Measurements from ENCODE around the gene SCPEP1. TPM values are rescaled to one million over a fixed set of nuclear protein-coding genes. Genes with fewer than 3 reads are reported as not detected.

The SCPEP1 gene
- total RNA-seq, 3 donors from 2014 or later (not counting 1 experiment from before 2014, with no cell fraction given): 28.7 to 37.2 (median 35.3) TPM

- no peaks in the 10 kb centered on the region for H3K4me1 ChIP-seq (ENCODE audit: control insufficient read depth, insufficient read depth, low read length)
- intact Hi-C loops (cut with micrococcal nuclease): no loop called here
- peaks cover 29% of the 10 kb centered on the region for H3K36me3 ChIP-seq (ENCODE audit: control insufficient read depth, insufficient read depth, low read length)
- Mint-ChIP-seq H3K9me3 (no peaks in the 10 kb centered on the region), H3K36me3 (peaks cover 13% of the 10 kb centered on the region), H3K4me3 (no peak overlapping the region), H3K27me3 (ENCODE audit: low read depth in 2 of 2) (no peaks in the 10 kb centered on the region), H3K4me1 (no peaks in the 10 kb centered on the region), H3K27ac (no peak overlapping the region)
- H3K27me3 ChIP-seq (ENCODE audit: control insufficient read depth, insufficient read depth, low read length): no peaks in the 10 kb centered on the region
- DNase-seq (no peak), ATAC-seq (no peak)
- no peaks in the 10 kb centered on the region for H3K9me3 ChIP-seq (ENCODE audit: control insufficient read depth, insufficient read depth, low read length)
- TF ChIP-seq CTCF (IDR thresholded peaks at IDR 0.05): no peak
- WGBS (ENCODE audit: insufficient coverage): 92% methylated on average over 1 of the region's 1 CpG
- no peak overlapping the region for H3K4me3 ChIP-seq (ENCODE audit: low read length)
- H3K27ac ChIP-seq (ENCODE audit: low read length): no peak overlapping the region
Observed at GRCh38 chr17:56992364-56992763, 14.4 kb downstream of the SCPEP1 start.

GRCh38 chr17:56994009-56994792, 16.3 kb downstream of the SCPEP1 start:
- Mint-ChIP-seq H3K4me1 (no peaks in the 10 kb centered on the region), H3K27me3 (ENCODE audit: low read depth in 2 of 2) (no peaks in the 10 kb centered on the region), H3K4me3 (no peak overlapping the region), H3K27ac (no peak overlapping the region), H3K36me3 (peaks cover 6% of the 10 kb centered on the region), H3K9me3 (no peaks in the 10 kb centered on the region)
- TF ChIP-seq CTCF (IDR thresholded peaks at IDR 0.05): no peak
- no peaks in the 10 kb centered on the region for H3K4me1 ChIP-seq (ENCODE audit: control insufficient read depth, insufficient read depth, low read length)
- peaks cover 23% of the 10 kb centered on the region for H3K36me3 ChIP-seq (ENCODE audit: control insufficient read depth, insufficient read depth, low read length)
- ATAC-seq (no peak), DNase-seq (no peak)
- H3K4me3 ChIP-seq (ENCODE audit: low read length): no peak overlapping the region
- no peak overlapping the region for H3K27ac ChIP-seq (ENCODE audit: low read length)
- no peaks in the 10 kb centered on the region for H3K27me3 ChIP-seq (ENCODE audit: control insufficient read depth, insufficient read depth, low read length)
- no peaks in the 10 kb centered on the region for H3K9me3 ChIP-seq (ENCODE audit: control insufficient read depth, insufficient read depth, low read length)
- WGBS (ENCODE audit: insufficient coverage): 100% methylated on average over 4 of the region's 4 CpGs
- intact Hi-C loops (cut with micrococcal nuclease): no loop called here

- no peaks in the 10 kb centered on the region for H3K9me3 Mint-ChIP-seq
- no peak for TF ChIP-seq CTCF (IDR thresholded peaks at IDR 0.05)
- ATAC-seq (no peak), DNase-seq (no peak)
- H3K36me3 Mint-ChIP-seq: peaks cover 6% of the 10 kb centered on the region
- no peak overlapping the region for H3K4me3 Mint-ChIP-seq
- no peak overlapping the region for H3K27ac Mint-ChIP-seq
- no peaks in the 10 kb centered on the region for H3K9me3 ChIP-seq (ENCODE audit: control insufficient read depth, insufficient read depth, low read length)
- no peaks in the 10 kb centered on the region for H3K27me3 ChIP-seq (ENCODE audit: control insufficient read depth, insufficient read depth, low read length)
- no peak overlapping the region for H3K4me3 ChIP-seq (ENCODE audit: low read length)
- WGBS (ENCODE audit: insufficient coverage): 94% methylated on average over 1 of the region's 1 CpG
- H3K4me1 Mint-ChIP-seq: no peaks in the 10 kb centered on the region
- no peaks in the 10 kb centered on the region for H3K4me1 ChIP-seq (ENCODE audit: control insufficient read depth, insufficient read depth, low read length)
- no peak overlapping the region for H3K27ac ChIP-seq (ENCODE audit: low read length)
- peaks cover 23% of the 10 kb centered on the region for H3K36me3 ChIP-seq (ENCODE audit: control insufficient read depth, insufficient read depth, low read length)
- no peaks in the 10 kb centered on the region for H3K27me3 Mint-ChIP-seq (ENCODE audit: low read depth in 2 of 2)
- intact Hi-C loops (cut with micrococcal nuclease): no loop called here
Observed at GRCh38 chr17:56995766-56996165, 17.8 kb downstream of the SCPEP1 start.

- H3K36me3 Mint-ChIP-seq: peaks cover 6% of the 10 kb centered on the region
- 90% methylated on average over 1 of the region's 2 CpGs for WGBS (ENCODE audit: insufficient coverage)
- no peaks in the 10 kb centered on the region for H3K9me3 ChIP-seq (ENCODE audit: control insufficient read depth, insufficient read depth, low read length)
- H3K27me3 ChIP-seq (ENCODE audit: control insufficient read depth, insufficient read depth, low read length): no peaks in the 10 kb centered on the region
- peaks cover 23% of the 10 kb centered on the region for H3K36me3 ChIP-seq (ENCODE audit: control insufficient read depth, insufficient read depth, low read length)
- no peak overlapping the region for H3K27ac ChIP-seq (ENCODE audit: low read length)
- no peak overlapping the region for H3K4me3 ChIP-seq (ENCODE audit: low read length)
- no peak for TF ChIP-seq CTCF (IDR thresholded peaks at IDR 0.05)
- no peak for ATAC-seq
- H3K9me3 Mint-ChIP-seq: no peaks in the 10 kb centered on the region
- no peak overlapping the region for H3K27ac Mint-ChIP-seq
- intact Hi-C loops (cut with micrococcal nuclease): no loop called here
- no peak for DNase-seq
- no peaks in the 10 kb centered on the region for H3K4me1 ChIP-seq (ENCODE audit: control insufficient read depth, insufficient read depth, low read length)
- no peak overlapping the region for H3K4me3 Mint-ChIP-seq
- no peaks in the 10 kb centered on the region for H3K27me3 Mint-ChIP-seq (ENCODE audit: low read depth in 2 of 2)
- no peaks in the 10 kb centered on the region for H3K4me1 Mint-ChIP-seq
Observed at GRCh38 chr17:56997313-56997712, 19.4 kb downstream of the SCPEP1 start.
